Activated CD4-positive, alpha-beta T cell treated with anti-CD3 and anti-CD28 coated beads, Interleukin-2, amount 10 ng/mL, durations not matched to agents 7 days and 5 days (primary cell): ENCODE measurements around the gene NUDCD3. TPM values are rescaled to one million over a fixed set of nuclear protein-coding genes. Genes with fewer than 3 reads are reported as not detected.
"Not testable (repeated sequence)": the region's sequence is repeated elsewhere in the genome, so short reads cannot be mapped to it uniquely, and the experiment has no call there.

Experiments
- CTCF ChIA-PET: fragments of 350-600 bp; sonication (Branson Sonifier 250); formaldehyde crosslinking; loops from one replicate; lab custom pipeline; 2021; ENCODE audit warnings: antibody characterized with exemption; lab: Charles Lee
- POLR2A ChIA-PET: fragments of 350-600 bp; sonication (Branson Sonifier 250); formaldehyde crosslinking; loops from one replicate; lab custom pipeline; 2021; ENCODE audit warnings: antibody characterized with exemption; lab: Charles Lee
- DNase-seq: peaks from one replicate; pipeline ENCODE4 v3.0.0-alpha.2; 2020
- H3K27ac Mint-ChIP-seq: one replicate; pipeline ENCODE4 v1.8.0; 2021; ENCODE audit warnings: mild to moderate bottlenecking, moderate library complexity, mixed read lengths
- H3K27me3 Mint-ChIP-seq: one replicate; pipeline ENCODE4 v1.8.0; 2021; ENCODE audit warnings: mixed read lengths
- H3K36me3 Mint-ChIP-seq: one replicate; pipeline ENCODE4 v1.8.0; 2021; ENCODE audit warnings: low read depth, mixed read lengths
- H3K4me1 Mint-ChIP-seq: one replicate; pipeline ENCODE4 v1.8.0; 2021; ENCODE audit warnings: mixed read lengths
- H3K4me3 Mint-ChIP-seq: one replicate; pipeline ENCODE4 v1.8.0; 2021; ENCODE audit warnings: mild to moderate bottlenecking, moderate library complexity, mixed read lengths
- H3K9me3 Mint-ChIP-seq: one replicate; pipeline ENCODE4 v1.8.0; 2021; ENCODE audit warnings: mixed read lengths
- total RNA-seq, 2 experiments: library from RNA; stranded (reverse); gene quantifications; one replicate each; pipeline ENCODE4 v1.2.3, GENCODE V29; 2021

Gene NUDCD3
- total RNA-seq, 2 experiments from 2014 or later, result 74.3 to 75.9 TPM

- H3K9me3 Mint-ChIP-seq, H3K4me3 Mint-ChIP-seq, H3K27me3 Mint-ChIP-seq, H3K27ac Mint-ChIP-seq, CTCF ChIA-PET, POLR2A ChIA-PET, H3K4me1 Mint-ChIP-seq, DNase-seq: not testable (repeated sequence)
- peaks cover 55% of the 10 kb centered on the region for H3K36me3 Mint-ChIP-seq
Observed at GRCh38 chr7:44424762-44425161, 65.7 kb downstream of the NUDCD3 start.

GRCh38 chr7:44416941-44417340 lies 73.5 kb downstream of the NUDCD3 start:
- Mint-ChIP-seq H3K36me3 (peaks cover 54% of the 10 kb centered on the region), H3K4me3 (no peak overlapping the region), H3K27ac (no peak overlapping the region), H3K27me3 (no peaks in the 10 kb centered on the region), H3K4me1 (peaks cover 11% of the 10 kb centered on the region), H3K9me3 (no peaks in the 10 kb centered on the region)
- CTCF ChIA-PET, result interaction anchor here (1.3 kb wide), 1 partner anchor 15 kb away, joined by 4 read pairs; no protein-coding TSS in a partner anchor
- no peak for DNase-seq
- POLR2A ChIA-PET, result interaction anchor here (0.6 kb wide), 1 partner anchor 8 kb away, joined by 3 read pairs; no protein-coding TSS in a partner anchor

GRCh38 chr7:44415510-44415909 lies 74.9 kb downstream of the NUDCD3 start:
- ChIA-PET POLR2A (no interaction called here), CTCF (interaction anchor here (0.9 to 1.8 kb wide), 3 partner anchors 13 to 34 kb away, joined by 3 read pairs; no protein-coding TSS in a partner anchor)
- H3K4me1 Mint-ChIP-seq, result peaks cover 8% of the 10 kb centered on the region
- peaks cover 61% of the 10 kb centered on the region for H3K36me3 Mint-ChIP-seq
- H3K27ac Mint-ChIP-seq, result no peak overlapping the region
- no peaks in the 10 kb centered on the region for H3K27me3 Mint-ChIP-seq
- peaks cover 7% of the 10 kb centered on the region for H3K9me3 Mint-ChIP-seq
- no peak overlapping the region for H3K4me3 Mint-ChIP-seq
- no peak for DNase-seq

DNA sequence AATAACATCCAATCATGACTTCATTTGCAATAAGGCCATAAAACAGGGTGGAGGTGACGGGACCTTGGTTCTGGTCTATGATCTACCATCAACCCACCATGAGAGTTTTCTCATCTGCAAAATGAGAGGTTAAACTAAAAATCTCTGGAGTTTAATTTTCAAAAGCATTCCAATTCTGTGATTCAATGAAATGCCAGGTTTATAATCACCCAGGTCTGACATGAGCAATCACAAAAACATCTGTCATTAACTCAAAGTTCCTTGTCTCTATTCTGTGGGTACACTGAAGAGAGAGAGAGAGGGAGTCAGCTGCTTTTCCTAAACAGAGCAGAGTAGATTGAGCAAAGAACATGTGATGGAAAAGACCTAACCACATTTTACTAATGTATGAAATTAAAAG lies 75.4 kb downstream of the NUDCD3 start:
- ChIA-PET POLR2A (no interaction called here), CTCF (interaction anchor here (0.9 to 1.8 kb wide), 3 partner anchors 13 to 34 kb away, joined by 3 read pairs; no protein-coding TSS in a partner anchor)

GRCh38 chr7:44411306-44411705 lies 79.2 kb downstream of the NUDCD3 start:
- Mint-ChIP-seq H3K27ac (no peak overlapping the region), H3K36me3 (peaks cover 42% of the 10 kb centered on the region), H3K27me3 (no peaks in the 10 kb centered on the region), H3K4me1 (peaks cover 11% of the 10 kb centered on the region), H3K9me3 (peaks cover 7% of the 10 kb centered on the region), H3K4me3 (no peak overlapping the region)
- POLR2A ChIA-PET, result interaction anchor here (0.6 kb wide), 1 partner anchor 80 kb away, joined by 3 read pairs; no protein-coding TSS in a partner anchor
- no peak for DNase-seq
- CTCF ChIA-PET, result no interaction called here

More for the DNA sequence above, 75.4 kb downstream of the NUDCD3 start:
- no peak overlapping the region for H3K27ac Mint-ChIP-seq
- peaks cover 7% of the 10 kb centered on the region for H3K9me3 Mint-ChIP-seq
- DNase-seq, result no peak
- H3K36me3 Mint-ChIP-seq, result peaks cover 62% of the 10 kb centered on the region
- peaks cover 8% of the 10 kb centered on the region for H3K4me1 Mint-ChIP-seq
- H3K27me3 Mint-ChIP-seq, result no peaks in the 10 kb centered on the region
- no peak overlapping the region for H3K4me3 Mint-ChIP-seq

GRCh38 chr7:44408596-44408995 lies 81.9 kb downstream of the NUDCD3 start:
- no peak for DNase-seq
- Mint-ChIP-seq H3K9me3 (peaks cover 7% of the 10 kb centered on the region), H3K4me3 (no peak overlapping the region), H3K4me1 (peaks cover 3% of the 10 kb centered on the region), H3K27me3 (no peaks in the 10 kb centered on the region), H3K36me3 (peaks cover 34% of the 10 kb centered on the region), H3K27ac (no peak overlapping the region)
- POLR2A ChIA-PET, result interaction anchor here (0.7 kb wide), 1 partner anchor 8 kb away, joined by 3 read pairs; no protein-coding TSS in a partner anchor
- CTCF ChIA-PET, result interaction anchor here (0.6 to 1.2 kb wide), 3 partner anchors 66 to 157 kb away, joined by 3 read pairs; no protein-coding TSS in a partner anchor

DNA sequence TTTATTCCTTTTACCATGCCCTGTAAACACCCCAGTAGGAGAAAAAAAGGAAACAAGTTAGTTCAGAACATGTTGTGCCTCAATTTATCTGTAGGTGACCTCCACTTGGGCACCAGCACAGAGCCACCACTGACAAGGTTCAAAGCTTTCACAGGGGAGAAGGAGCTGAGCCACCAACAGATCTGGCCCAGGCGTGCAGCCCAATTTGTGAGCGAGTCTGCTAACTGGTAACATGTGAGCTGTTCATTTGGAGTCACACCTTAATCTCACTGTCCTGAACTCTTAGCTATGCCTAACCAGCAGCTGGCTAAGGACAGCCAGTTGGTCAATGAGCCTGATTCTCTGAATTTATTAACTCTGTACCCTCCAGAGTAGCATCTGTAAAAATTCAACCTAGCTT lies 86.7 kb downstream of the NUDCD3 start:
- ChIA-PET CTCF (interaction anchor here (0.9 to 1.2 kb wide), 3 partner anchors 10 to 131 kb away, joined by 3 to 5 read pairs (median 4); no protein-coding TSS in a partner anchor), POLR2A (no interaction called here)
- no peaks in the 10 kb centered on the region for H3K27me3 Mint-ChIP-seq
- H3K4me3 Mint-ChIP-seq, result no peak overlapping the region
- peaks cover 6% of the 10 kb centered on the region for H3K36me3 Mint-ChIP-seq
- no peaks in the 10 kb centered on the region for H3K4me1 Mint-ChIP-seq
- no peaks in the 10 kb centered on the region for H3K9me3 Mint-ChIP-seq
- no peak for DNase-seq
- no peak overlapping the region for H3K27ac Mint-ChIP-seq

- Mint-ChIP-seq H3K27me3 (no peaks in the 10 kb centered on the region), H3K36me3 (peaks cover 6% of the 10 kb centered on the region), H3K4me3 (no peak overlapping the region), H3K9me3 (no peaks in the 10 kb centered on the region), H3K4me1 (no peaks in the 10 kb centered on the region), H3K27ac (peak overlapping the region; percentile 0)
- DNase-seq, result no peak
- ChIA-PET CTCF (no interaction called here), POLR2A (no interaction called here)
Observed at GRCh38 chr7:44403176-44403759, 87.2 kb downstream of the NUDCD3 start.

DNA sequence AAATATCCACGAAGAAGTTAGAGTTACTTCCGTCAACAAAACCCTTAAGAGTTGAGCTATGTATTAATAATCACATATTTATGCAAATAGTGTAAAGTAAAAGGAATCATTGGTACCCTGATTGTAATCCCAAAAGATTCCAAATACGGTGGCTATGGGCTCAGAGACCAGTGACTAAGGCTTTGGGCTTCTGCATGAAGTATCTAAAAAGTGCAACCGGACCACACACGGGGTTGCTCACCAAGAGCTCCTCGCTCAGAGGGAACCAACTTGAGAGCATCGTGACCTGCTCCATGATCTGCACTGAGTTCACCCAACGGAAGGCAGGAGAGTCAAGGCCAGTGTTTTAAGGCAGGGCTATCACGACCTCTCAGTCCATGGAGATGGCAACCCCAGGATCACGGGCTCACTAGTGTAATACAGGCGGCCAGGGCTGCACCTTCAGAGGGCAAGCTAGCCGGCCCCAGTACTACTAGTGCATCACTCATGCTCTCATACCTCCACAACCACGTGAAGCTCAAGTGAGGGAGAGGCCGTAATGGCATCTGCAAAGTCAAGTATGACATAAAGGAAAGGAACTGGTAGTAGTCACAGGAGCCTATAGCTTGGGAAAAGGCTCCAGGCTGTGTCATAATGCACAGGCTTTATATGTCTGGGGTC lies 87.9 kb downstream of the NUDCD3 start:
- Mint-ChIP-seq H3K27me3 (no peaks in the 10 kb centered on the region), H3K36me3 (peaks cover 5% of the 10 kb centered on the region), H3K27ac (no peak overlapping the region), H3K4me3 (no peak overlapping the region), H3K4me1 (no peaks in the 10 kb centered on the region), H3K9me3 (no peaks in the 10 kb centered on the region)
- CTCF ChIA-PET, result interaction anchor here (1.5 kb wide), 1 partner anchor 13 kb away, joined by 3 read pairs; no protein-coding TSS in a partner anchor
- DNase-seq, result no peak
- POLR2A ChIA-PET, result no interaction called here

DNA sequence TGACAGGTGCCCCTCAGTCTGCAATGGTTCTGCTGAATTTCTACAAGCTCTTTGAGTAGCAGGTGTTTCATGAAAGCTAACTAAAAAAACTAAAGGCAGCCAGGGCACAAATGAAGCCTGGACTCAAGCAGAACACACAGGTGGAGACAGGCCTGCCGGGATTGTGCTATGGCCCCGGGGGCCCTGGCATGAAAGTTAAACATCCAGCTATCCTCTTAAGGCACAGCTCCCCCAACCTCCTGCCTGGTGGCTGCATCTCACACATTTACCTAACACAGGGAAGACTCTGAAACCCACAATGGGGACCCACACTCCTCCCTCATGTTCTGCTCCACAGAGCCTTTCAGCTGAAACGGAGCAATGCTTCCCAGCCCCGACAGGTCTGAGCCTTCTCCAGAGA lies 88.8 kb downstream of the NUDCD3 start:
- no peak for DNase-seq
- no peaks in the 10 kb centered on the region for H3K9me3 Mint-ChIP-seq
- H3K27me3 Mint-ChIP-seq, result no peaks in the 10 kb centered on the region
- no peak overlapping the region for H3K27ac Mint-ChIP-seq
- no peak overlapping the region for H3K4me3 Mint-ChIP-seq
- H3K4me1 Mint-ChIP-seq, result no peaks in the 10 kb centered on the region
- peaks cover 5% of the 10 kb centered on the region for H3K36me3 Mint-ChIP-seq
- ChIA-PET POLR2A (no interaction called here), CTCF (interaction anchor here (1.5 kb wide), 1 partner anchor 14 kb away, joined by 3 read pairs; no protein-coding TSS in a partner anchor)

DNA sequence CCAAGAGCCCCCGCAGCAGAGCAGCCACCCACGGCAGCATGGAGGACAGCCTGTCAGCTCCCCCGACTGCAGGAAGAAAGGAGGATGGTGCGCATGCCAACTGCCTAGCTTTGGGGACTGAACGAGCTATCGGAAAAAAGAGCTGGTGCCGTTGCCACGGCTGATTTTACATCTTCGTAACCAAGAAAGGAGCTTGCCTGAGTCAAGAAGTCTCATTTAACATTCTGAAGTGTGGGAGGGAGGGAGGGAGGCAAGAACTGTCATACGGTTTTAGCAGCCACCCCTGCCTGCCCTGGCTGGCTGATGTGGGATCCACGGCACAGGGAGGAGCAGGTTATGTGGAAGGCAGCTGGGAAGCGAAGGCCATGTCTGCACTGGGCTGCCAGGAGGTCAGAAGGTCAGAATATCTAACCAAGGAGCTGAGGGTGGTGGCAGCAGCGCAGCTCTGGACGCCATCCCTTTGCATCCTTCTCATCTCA lies 90.4 kb downstream of the NUDCD3 start:
- H3K36me3 Mint-ChIP-seq, result peaks cover 4% of the 10 kb centered on the region

DNA sequence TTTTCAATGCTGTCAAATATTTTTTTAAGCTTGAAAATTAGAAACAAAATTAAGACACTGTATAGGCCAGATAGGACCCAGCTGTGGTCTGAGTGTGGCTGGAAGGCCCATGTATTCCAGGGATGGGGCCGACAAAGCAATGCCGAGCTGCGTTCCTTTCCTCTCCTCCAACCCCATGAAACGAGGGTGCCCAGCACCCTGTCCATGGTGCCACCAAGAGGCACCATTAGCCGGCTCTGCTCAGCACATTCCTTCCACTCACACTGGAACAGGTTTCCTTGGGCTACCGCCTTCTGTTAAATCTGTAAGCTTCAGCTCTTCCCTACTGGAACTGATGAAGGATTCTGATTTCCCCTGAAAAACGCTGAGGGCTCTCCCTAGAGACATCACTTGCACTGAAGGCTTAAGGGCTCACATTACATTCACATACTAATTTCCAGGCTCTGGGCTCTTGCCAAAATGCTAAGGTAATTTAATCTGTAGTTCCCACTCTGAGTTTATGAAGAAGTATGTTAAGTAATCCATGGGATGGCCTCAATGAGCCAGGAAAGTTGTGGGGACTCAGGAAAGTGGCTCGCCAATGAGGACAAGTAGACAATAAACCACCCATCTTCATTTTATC lies 91.4 kb downstream of the NUDCD3 start:
- peaks cover 4% of the 10 kb centered on the region for H3K36me3 Mint-ChIP-seq
- H3K4me3 Mint-ChIP-seq, result no peak overlapping the region
- ChIA-PET CTCF (no interaction called here), POLR2A (no interaction called here)
- no peaks in the 10 kb centered on the region for H3K27me3 Mint-ChIP-seq
- H3K4me1 Mint-ChIP-seq, result no peaks in the 10 kb centered on the region
- no peak overlapping the region for H3K27ac Mint-ChIP-seq
- no peaks in the 10 kb centered on the region for H3K9me3 Mint-ChIP-seq
- no peak for DNase-seq

More for the DNA sequence above, 90.4 kb downstream of the NUDCD3 start:
- Mint-ChIP-seq H3K9me3 (no peaks in the 10 kb centered on the region), H3K4me3 (no peak overlapping the region), H3K4me1 (no peaks in the 10 kb centered on the region), H3K27ac (no peak overlapping the region), H3K27me3 (no peaks in the 10 kb centered on the region)
- POLR2A ChIA-PET, result no interaction called here
- CTCF ChIA-PET, result no interaction called here
- DNase-seq, result no peak
